ENCODE data around the gene ASB8. TPM values are rescaled to one million over a fixed set of nuclear protein-coding genes. Genes with fewer than 3 reads are reported as not detected.

The ASB8 gene
- total and polyA plus RNA-seq, 2 donors (not counting 1 experiment from before 2014, with no cell fraction given), result 23.8 to 35.0 TPM

GRCh38 chr12:48131517-48131916 lies 25.8 kb downstream of the ASB8 start:
- H3K27ac ChIP-seq (ENCODE audit: insufficient read depth, low read length), result no peak overlapping the region

GRCh38 chr12:48129376-48129775 lies 27.9 kb downstream of the ASB8 start:
- Histone ChIP-seq H2AFZ (ENCODE audit: low read length) (no peak overlapping the region), H3K36me3 (ENCODE audit: control insufficient read depth, insufficient read depth, low read length) (peaks cover 13% of the 10 kb centered on the region), H3K9ac (ENCODE audit: insufficient read depth, low read length) (no peak overlapping the region)

More at GRCh38 chr12:48131517-48131916, 25.8 kb downstream of the ASB8 start:
- Histone ChIP-seq H3K36me3 (ENCODE audit: control insufficient read depth, insufficient read depth, low read length) (peaks cover 19% of the 10 kb centered on the region), H3K4me1 (ENCODE audit: control insufficient read depth, extremely low read depth, insufficient read depth, low read length) (no peaks in the 10 kb centered on the region), H3K4me2 (ENCODE audit: extremely low read depth, insufficient read depth, low read length) (no peak overlapping the region), H3K4me3 (replicated peaks in 1 of 4; ENCODE audit: control extremely low read depth in 1 of 4, insufficient read depth in 1 of 4, low read depth in 3 of 4, low read length in 4 of 4) (no peak overlapping the region), H3K9ac (ENCODE audit: insufficient read depth, low read length) (no peak overlapping the region), H4K20me1 (ENCODE audit: control insufficient read depth, extremely low read depth, insufficient read depth, low read length) (no peaks in the 10 kb centered on the region), H2AFZ (ENCODE audit: low read length) (no peak overlapping the region), H3K27me3 (ENCODE audit: control insufficient read depth, insufficient read depth, low read length) (no peaks in the 10 kb centered on the region), H3K9me3 (ENCODE audit: control insufficient read depth, insufficient read depth, low read depth, low read length) (no peaks in the 10 kb centered on the region), H3K79me2 (ENCODE audit: control insufficient read depth, insufficient read depth, low read length) (no peaks in the 10 kb centered on the region)
- TF ChIP-seq CTCF (conservative IDR thresholded peaks at IDR 0.05 in 1 of 2, IDR thresholded peaks at IDR 0.05 in 1 of 2; ENCODE audit: low read depth in 1 of 2, low read length in 2 of 2) (no peak), EZH2 (IDR thresholded peaks at IDR 0.05; ENCODE audit: low read length, missing control alignments) (no peak)
- DNase-seq (ENCODE audit: low read depth in 2 of 2), result no peak

GRCh38 chr12:48128800-48129199 lies 28.5 kb downstream of the ASB8 start:
- Histone ChIP-seq H3K4me2 (ENCODE audit: extremely low read depth, insufficient read depth, low read length) (no peak overlapping the region), H3K36me3 (ENCODE audit: control insufficient read depth, insufficient read depth, low read length) (peaks cover 10% of the 10 kb centered on the region), H2AFZ (ENCODE audit: low read length) (no peak overlapping the region), H3K9ac (ENCODE audit: insufficient read depth, low read length) (no peak overlapping the region), H3K27ac (ENCODE audit: insufficient read depth, low read length) (no peak overlapping the region), H3K27me3 (ENCODE audit: control insufficient read depth, insufficient read depth, low read length) (no peaks in the 10 kb centered on the region), H3K4me3 (replicated peaks in 1 of 4; ENCODE audit: control extremely low read depth in 1 of 4, insufficient read depth in 1 of 4, low read depth in 3 of 4, low read length in 4 of 4) (no peak overlapping the region), H3K9me3 (ENCODE audit: control insufficient read depth, insufficient read depth, low read depth, low read length) (no peaks in the 10 kb centered on the region), H3K4me1 (ENCODE audit: control insufficient read depth, extremely low read depth, insufficient read depth, low read length) (no peaks in the 10 kb centered on the region), H4K20me1 (ENCODE audit: control insufficient read depth, extremely low read depth, insufficient read depth, low read length) (no peaks in the 10 kb centered on the region), H3K79me2 (ENCODE audit: control insufficient read depth, insufficient read depth, low read length) (no peaks in the 10 kb centered on the region)
- DNase-seq (ENCODE audit: low read depth in 2 of 2), result no peak
- TF ChIP-seq EZH2 (IDR thresholded peaks at IDR 0.05; ENCODE audit: low read length, missing control alignments), result no peak
- no peak for TF ChIP-seq CTCF (conservative IDR thresholded peaks at IDR 0.05 in 1 of 2, IDR thresholded peaks at IDR 0.05 in 1 of 2; ENCODE audit: low read depth in 1 of 2, low read length in 2 of 2)

More at GRCh38 chr12:48129376-48129775, 27.9 kb downstream of the ASB8 start:
- Histone ChIP-seq H3K27me3 (ENCODE audit: control insufficient read depth, insufficient read depth, low read length) (no peaks in the 10 kb centered on the region), H3K4me1 (ENCODE audit: control insufficient read depth, extremely low read depth, insufficient read depth, low read length) (no peaks in the 10 kb centered on the region), H3K79me2 (ENCODE audit: control insufficient read depth, insufficient read depth, low read length) (no peaks in the 10 kb centered on the region), H3K4me3 (replicated peaks in 1 of 4; ENCODE audit: control extremely low read depth in 1 of 4, insufficient read depth in 1 of 4, low read depth in 3 of 4, low read length in 4 of 4) (no peak overlapping the region), H3K9me3 (ENCODE audit: control insufficient read depth, insufficient read depth, low read depth, low read length) (no peaks in the 10 kb centered on the region), H4K20me1 (ENCODE audit: control insufficient read depth, extremely low read depth, insufficient read depth, low read length) (no peaks in the 10 kb centered on the region), H3K27ac (ENCODE audit: insufficient read depth, low read length) (no peak overlapping the region), H3K4me2 (ENCODE audit: extremely low read depth, insufficient read depth, low read length) (no peak overlapping the region)
- TF ChIP-seq EZH2 (IDR thresholded peaks at IDR 0.05; ENCODE audit: low read length, missing control alignments) (no peak), CTCF (conservative IDR thresholded peaks at IDR 0.05 in 1 of 2, IDR thresholded peaks at IDR 0.05 in 1 of 2; ENCODE audit: low read depth in 1 of 2, low read length in 2 of 2) (no peak)
- no peak for DNase-seq (ENCODE audit: low read depth in 2 of 2)

All from fibroblast of lung (primary cell).